T-cell (primary cell): ENCODE measurements around the gene PRDM11. TPM values are rescaled to one million over a fixed set of nuclear protein-coding genes. Genes with fewer than 3 reads are reported as not detected.

Experiments used
- ATAC-seq, 4 experiments: fragments of 200-7000 bp in 3 of 4; fragments of 150-1000 bp in 1 of 4; cut with Tn5 transposase; replicated peaks in 1 of 4; 1 replicate in 3 of 4; 2 replicates in 1 of 4; pipeline ENCODE4 v1.10.0; 2021; ENCODE audit warnings: moderate library complexity in 3 of 4, mild to moderate bottlenecking in 2 of 4, moderate number of reproducible peaks in 1 of 4
- CTCF ChIA-PET, 2 donors: fragments of 300-600 bp; sonication (Branson Sonifier 250); formaldehyde crosslinking; loops; one replicate each; lab custom pipeline; 2022; ENCODE audit warnings: antibody characterized with exemption in 2 of 2; lab: Charles Lee
- POLR2A ChIA-PET, 2 donors: fragments of 300-600 bp; sonication (Branson Sonifier 250); formaldehyde crosslinking; loops; one replicate each; lab custom pipeline; 2022; ENCODE audit warnings: antibody characterized with exemption in 2 of 2; lab: Charles Lee
- DNase-seq, 35 experiments: peaks; one replicate each; pipeline versions ENCODE4 v3.0.0 to v3.0.0-alpha.2; 2013 to 2023
- H3K27ac ChIP-seq: one replicate; pipeline ENCODE4 v1.5.1; 2013; ENCODE audit warnings: low read length
- H3K27me3 ChIP-seq, 2 experiments: replicated peaks in 1 of 2; 1 replicate in 1 of 2; 2 replicates in 1 of 2; pipeline versions ENCODE4 v1.6.1 to v1.7.0; 2013; ENCODE audit warnings: low read length in 1 of 2, mixed read lengths in 1 of 2; ENCODE audit not compliant: control insufficient read depth in 2 of 2, insufficient read depth in 2 of 2; ENCODE audit errors: extremely low read depth in 1 of 2
- H3K36me3 ChIP-seq, 2 donors: 1 replicate in 1 of 2; 2 replicates in 1 of 2; pipeline versions ENCODE4 v1.6.1 to v1.7.0; 2013; ENCODE audit warnings: low read length in 1 of 2; ENCODE audit not compliant: control insufficient read depth in 2 of 2, insufficient read depth in 1 of 2; ENCODE audit errors: extremely low read depth in 1 of 2
- H3K4me1 ChIP-seq, 2 experiments: 1 replicate in 1 of 2; 2 replicates in 1 of 2; pipeline versions ENCODE4 v1.6.1 to v1.7.0; 2013; ENCODE audit warnings: low read length in 2 of 2, mixed read lengths in 1 of 2; ENCODE audit not compliant: insufficient read depth in 2 of 2, control insufficient read depth in 1 of 2; ENCODE audit errors: extremely low read depth in 1 of 2
- H3K4me3 ChIP-seq, 2 donors: 1 replicate in 1 of 2; 2 replicates in 1 of 2; pipeline versions ENCODE4 v1.5.1 to v1.7.0; 2013; ENCODE audit warnings: mild to moderate bottlenecking in 2 of 2, low read length in 1 of 2, moderate library complexity in 1 of 2; ENCODE audit not compliant: control insufficient read depth in 1 of 2; ENCODE audit errors: extremely low read depth in 1 of 2
- H3K9me3 ChIP-seq: 2 replicates; pipeline ENCODE4 v1.7.0; 2013
- H3K27ac Mint-ChIP-seq, 2 donors: one replicate each; pipeline ENCODE4 v1.8.0; 2020 to 2021; ENCODE audit warnings: mild to moderate bottlenecking in 2 of 2, mixed read lengths in 2 of 2
- H3K27me3 Mint-ChIP-seq, 2 donors: one replicate each; pipeline ENCODE4 v1.8.0; 2021 to 2022; ENCODE audit warnings: mixed read lengths in 2 of 2
- H3K36me3 Mint-ChIP-seq: one replicate; pipeline ENCODE4 v1.8.0; 2021; ENCODE audit warnings: mixed read lengths
- H3K4me1 Mint-ChIP-seq, 3 donors: one replicate each; pipeline ENCODE4 v1.8.0; 2020 to 2022; ENCODE audit warnings: mixed read lengths in 3 of 3, mild to moderate bottlenecking in 1 of 3
- H3K4me3 Mint-ChIP-seq, 3 donors: one replicate each; pipeline ENCODE4 v1.8.0; 2020 to 2022; ENCODE audit warnings: mild to moderate bottlenecking in 3 of 3, mixed read lengths in 3 of 3, moderate library complexity in 3 of 3
- H3K9me3 Mint-ChIP-seq, 3 donors: one replicate each; pipeline ENCODE4 v1.8.0; 2020 to 2022; ENCODE audit warnings: mixed read lengths in 3 of 3
- WGBS: methylation state at CpG from one replicate; pipeline ENCODE4 v1.1.5; 2013; ENCODE audit warnings: missing lambda C conversion rate; ENCODE audit not compliant: insufficient coverage; 5-methylcytosine and 5-hydroxymethylcytosine counted together
- total RNA-seq, 35 experiments: library from RNA in 6 of 35; stranded (reverse) in 6 of 35; fragments of 120-200 nt in 1 of 35; gene quantifications; one replicate each; pipeline versions ENCODE4 v1.2.1 to v1.2.4 and lab custom pipeline; 2013 to 2026

Gene PRDM11
- total RNA-seq, 5 donors from 2014 or later (not counting 1 experiment from before 2014, with no cell fraction given) = 8.7 to 12.5 (median 10.6) TPM

- Histone ChIP-seq H3K27me3 (no peaks in the 10 kb centered on the region), H3K4me1 (peaks cover 0 to 3% of the 10 kb centered on the region in 2 experiments), H3K9me3 (no peaks in the 10 kb centered on the region), H3K36me3 (peaks cover 0 to 3% of the 10 kb centered on the region in 2 donors), H3K27ac (no peak overlapping the region), H3K4me3 (no peak overlapping the region)
- no peak overlapping the region for H3K27ac Mint-ChIP-seq
- ChIA-PET POLR2A (interaction anchor here (0.5 to 0.6 kb wide), 2 partner anchors 41 to 419 kb away, joined by 5 read pairs; no protein-coding TSS in a partner anchor), CTCF (no interaction called here)
- H3K9me3 Mint-ChIP-seq = no peaks in the 10 kb centered on the region
- H3K36me3 Mint-ChIP-seq = peaks cover 6% of the 10 kb centered on the region
- DNase-seq (peak in 1 of 35 experiments; percentile 5), ATAC-seq (no peak)
- WGBS = 94% methylated on average over 4 of the region's 11 CpGs
- no peak overlapping the region for H3K4me3 Mint-ChIP-seq
- peaks cover 24 to 47% (median 26%) of the 10 kb centered on the region in 3 donors for H3K4me1 Mint-ChIP-seq
- H3K27me3 Mint-ChIP-seq = no peaks in the 10 kb centered on the region
Observed at GRCh38 chr11:45155058-45155551, 8.7 kb downstream of the PRDM11 start.

- Histone ChIP-seq H3K9me3 (no peaks in the 10 kb centered on the region), H3K4me1 (peaks cover 0 to 3% of the 10 kb centered on the region in 2 experiments), H3K4me3 (no peak overlapping the region), H3K36me3 (peaks cover 0 to 3% of the 10 kb centered on the region in 2 donors), H3K27me3 (no peaks in the 10 kb centered on the region), H3K27ac (no peak overlapping the region)
- Mint-ChIP-seq H3K4me3 (no peak overlapping the region), H3K4me1 (peaks cover 19 to 41% (median 20%) of the 10 kb centered on the region in 3 donors), H3K36me3 (peaks cover 6% of the 10 kb centered on the region), H3K27ac (no peak overlapping the region), H3K27me3 (no peaks in the 10 kb centered on the region), H3K9me3 (no peaks in the 10 kb centered on the region)
- no peak for ATAC-seq
- POLR2A ChIA-PET = interaction anchor here (0.5 to 0.6 kb wide), 2 partner anchors 41 to 420 kb away, joined by 5 read pairs; no protein-coding TSS in a partner anchor
- no peak for DNase-seq
- CTCF ChIA-PET = no interaction called here
- 100% methylated on average over 3 of the region's 4 CpGs for WGBS
Observed at GRCh38 chr11:45155627-45156180, 9.3 kb downstream of the PRDM11 start.

- peaks cover 6% of the 10 kb centered on the region for H3K36me3 Mint-ChIP-seq
- H3K9me3 Mint-ChIP-seq = no peaks in the 10 kb centered on the region
- H3K4me3 Mint-ChIP-seq = no peak overlapping the region
- Histone ChIP-seq H3K9me3 (no peaks in the 10 kb centered on the region), H3K27ac (no peak overlapping the region), H3K36me3 (peaks cover 0 to 3% of the 10 kb centered on the region in 2 donors), H3K4me1 (peaks cover 0 to 3% of the 10 kb centered on the region in 2 experiments), H3K27me3 (no peaks in the 10 kb centered on the region), H3K4me3 (no peak overlapping the region)
- no peak overlapping the region for H3K27ac Mint-ChIP-seq
- ChIA-PET POLR2A (no interaction called here), CTCF (no interaction called here)
- ATAC-seq = no peak
- 89% methylated on average over 6 of the region's 6 CpGs for WGBS
- peaks cover 18 to 37% (median 19%) of the 10 kb centered on the region in 3 donors for H3K4me1 Mint-ChIP-seq
- peak in 1 of 35 experiments; percentile 3 for DNase-seq
- no peaks in the 10 kb centered on the region for H3K27me3 Mint-ChIP-seq
Observed at GRCh38 chr11:45156201-45156600, 9.8 kb downstream of the PRDM11 start.

GRCh38 chr11:45156741-45157140, 10.3 kb downstream of the PRDM11 start:
- H3K36me3 ChIP-seq = peaks cover 0 to 1% of the 10 kb centered on the region in 2 donors
- Mint-ChIP-seq H3K27ac (no peak overlapping the region), H3K4me1 (peaks cover 18 to 32% (median 21%) of the 10 kb centered on the region in 3 donors), H3K9me3 (no peaks in the 10 kb centered on the region), H3K36me3 (peaks cover 6% of the 10 kb centered on the region), H3K4me3 (no peak overlapping the region), H3K27me3 (no peaks in the 10 kb centered on the region)
- H3K27me3 ChIP-seq = no peaks in the 10 kb centered on the region
- WGBS = over 99% methylated on average over 9 of the region's 9 CpGs
- H3K9me3 ChIP-seq = no peaks in the 10 kb centered on the region
- ChIA-PET CTCF (no interaction called here), POLR2A (no interaction called here)
- H3K4me3 ChIP-seq = no peak overlapping the region
- peaks cover 0 to 3% of the 10 kb centered on the region in 2 experiments for H3K4me1 ChIP-seq
- no peak overlapping the region for H3K27ac ChIP-seq
- DNase-seq (no peak), ATAC-seq (no peak)

- Histone ChIP-seq H3K9me3 (no peaks in the 10 kb centered on the region), H3K4me3 (no peak overlapping the region), H3K27ac (no peak overlapping the region), H3K36me3 (no peaks in the 10 kb centered on the region), H3K27me3 (no peaks in the 10 kb centered on the region), H3K4me1 (peaks cover 0 to 3% of the 10 kb centered on the region in 2 experiments)
- Mint-ChIP-seq H3K4me1 (peaks cover 18 to 27% (median 21%) of the 10 kb centered on the region in 3 donors), H3K27ac (no peak overlapping the region), H3K4me3 (no peak overlapping the region), H3K9me3 (no peaks in the 10 kb centered on the region), H3K36me3 (peaks cover 6% of the 10 kb centered on the region), H3K27me3 (no peaks in the 10 kb centered on the region)
- ATAC-seq (no peak), DNase-seq (no peak)
- 81% methylated on average over 11 of the region's 20 CpGs for WGBS
- ChIA-PET POLR2A (no interaction called here), CTCF (no interaction called here)
Observed at GRCh38 chr11:45157247-45158209, 11.1 kb downstream of the PRDM11 start.

- Histone ChIP-seq H3K4me3 (no peak overlapping the region), H3K9me3 (no peaks in the 10 kb centered on the region), H3K27me3 (no peaks in the 10 kb centered on the region), H3K4me1 (peaks cover 0 to 3% of the 10 kb centered on the region in 2 experiments), H3K36me3 (no peaks in the 10 kb centered on the region), H3K27ac (no peak overlapping the region)
- no peaks in the 10 kb centered on the region for H3K9me3 Mint-ChIP-seq
- no peak overlapping the region for H3K4me3 Mint-ChIP-seq
- POLR2A ChIA-PET = no interaction called here
- no peaks in the 10 kb centered on the region for H3K27me3 Mint-ChIP-seq
- ATAC-seq (peak in 1 of 4 experiments; percentile 24), DNase-seq (no peak)
- H3K36me3 Mint-ChIP-seq = peaks cover 6% of the 10 kb centered on the region
- WGBS = 82% methylated on average over 6 of the region's 8 CpGs
- H3K4me1 Mint-ChIP-seq = peaks cover 16 to 26% (median 20%) of the 10 kb centered on the region in 3 donors
- CTCF ChIA-PET = no interaction called here
- no peak overlapping the region for H3K27ac Mint-ChIP-seq
Observed at GRCh38 chr11:45158210-45158731, 11.8 kb downstream of the PRDM11 start.
